Mammary epithelial cell (primary cell): ENCODE results near the gene FRYL.

Source experiments
- EZH2 ChIP-seq: IDR thresholded peaks from 2 replicates; pipeline ENCODE4 v1.6.1; 2012; ENCODE audit warnings: low read length, inconsistent platforms, borderline replicate concordance
- TF ChIP-seq, protein P1 (sequence below), 2 donors: IDR thresholded peaks in 1 of 2; conservative IDR thresholded peaks in 1 of 2; 2 replicates each; pipeline ENCODE4 v1.5.1; 2011 to 2012; ENCODE audit warnings: inconsistent platforms in 2 of 2, low read length in 2 of 2, mild to moderate bottlenecking in 2 of 2, control low read depth in 1 of 2, low read depth in 1 of 2; ENCODE audit not compliant: insufficient read depth in 1 of 2; ENCODE audit errors: extremely low read depth in 1 of 2

GRCh38 chr4:48704091-48704802, 75.8 kb downstream of the FRYL start:
- TF ChIP-seq, protein P1, sequence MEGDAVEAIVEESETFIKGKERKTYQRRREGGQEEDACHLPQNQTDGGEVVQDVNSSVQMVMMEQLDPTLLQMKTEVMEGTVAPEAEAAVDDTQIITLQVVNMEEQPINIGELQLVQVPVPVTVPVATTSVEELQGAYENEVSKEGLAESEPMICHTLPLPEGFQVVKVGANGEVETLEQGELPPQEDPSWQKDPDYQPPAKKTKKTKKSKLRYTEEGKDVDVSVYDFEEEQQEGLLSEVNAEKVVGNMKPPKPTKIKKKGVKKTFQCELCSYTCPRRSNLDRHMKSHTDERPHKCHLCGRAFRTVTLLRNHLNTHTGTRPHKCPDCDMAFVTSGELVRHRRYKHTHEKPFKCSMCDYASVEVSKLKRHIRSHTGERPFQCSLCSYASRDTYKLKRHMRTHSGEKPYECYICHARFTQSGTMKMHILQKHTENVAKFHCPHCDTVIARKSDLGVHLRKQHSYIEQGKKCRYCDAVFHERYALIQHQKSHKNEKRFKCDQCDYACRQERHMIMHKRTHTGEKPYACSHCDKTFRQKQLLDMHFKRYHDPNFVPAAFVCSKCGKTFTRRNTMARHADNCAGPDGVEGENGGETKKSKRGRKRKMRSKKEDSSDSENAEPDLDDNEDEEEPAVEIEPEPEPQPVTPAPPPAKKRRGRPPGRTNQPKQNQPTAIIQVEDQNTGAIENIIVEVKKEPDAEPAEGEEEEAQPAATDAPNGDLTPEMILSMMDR (conservative IDR thresholded peaks at IDR 0.05 in 1 of 2, IDR thresholded peaks at IDR 0.05 in 1 of 2; ENCODE audit: extremely low read depth in 1 of 2, insufficient read depth in 1 of 2, low read depth in 1 of 2, low read length in 2 of 2): no peak
- TF ChIP-seq EZH2: no peak
